Measurements from ENCODE around the gene KAT8.

DNA sequence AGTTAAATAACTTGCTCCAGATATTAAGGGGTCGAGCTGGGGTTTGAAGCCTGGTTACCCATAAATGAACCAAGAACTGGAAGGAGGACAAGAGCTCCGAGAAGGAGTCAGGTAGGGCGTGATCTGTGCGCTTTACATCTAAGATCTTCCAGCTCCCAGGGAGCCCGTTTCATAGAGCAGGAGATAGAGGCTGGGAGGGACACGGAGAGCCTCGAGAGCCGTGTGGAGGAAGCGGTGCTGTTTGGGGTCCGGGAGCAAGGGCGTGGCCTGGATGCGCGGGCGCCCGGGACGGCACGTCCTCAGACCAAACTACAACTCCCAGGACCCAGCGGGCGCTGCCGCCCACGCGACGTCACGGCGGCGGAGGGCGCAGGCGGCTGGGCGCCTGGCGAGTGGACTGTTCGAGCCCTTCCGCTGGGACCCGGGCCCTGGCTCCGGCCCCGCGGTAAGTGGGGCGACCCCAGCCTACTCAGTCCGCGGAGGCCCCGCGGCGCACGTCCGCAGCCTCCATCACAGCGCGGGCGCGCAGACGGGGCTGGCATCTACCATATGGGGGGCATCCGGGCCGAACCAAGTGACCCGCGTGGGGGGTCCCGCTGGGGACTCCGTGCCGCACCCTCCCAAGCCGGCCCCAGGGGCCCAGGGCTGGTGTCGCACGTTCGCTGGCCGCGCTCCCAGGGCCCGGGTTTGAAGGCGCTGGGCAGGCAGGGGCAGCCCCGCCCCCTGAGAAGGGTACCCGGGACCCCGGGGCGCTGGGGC, 9.2 kb upstream of the KAT8 start, which contains the start of gene BCKDK:
- TF ChIP-seq, protein P1, sequence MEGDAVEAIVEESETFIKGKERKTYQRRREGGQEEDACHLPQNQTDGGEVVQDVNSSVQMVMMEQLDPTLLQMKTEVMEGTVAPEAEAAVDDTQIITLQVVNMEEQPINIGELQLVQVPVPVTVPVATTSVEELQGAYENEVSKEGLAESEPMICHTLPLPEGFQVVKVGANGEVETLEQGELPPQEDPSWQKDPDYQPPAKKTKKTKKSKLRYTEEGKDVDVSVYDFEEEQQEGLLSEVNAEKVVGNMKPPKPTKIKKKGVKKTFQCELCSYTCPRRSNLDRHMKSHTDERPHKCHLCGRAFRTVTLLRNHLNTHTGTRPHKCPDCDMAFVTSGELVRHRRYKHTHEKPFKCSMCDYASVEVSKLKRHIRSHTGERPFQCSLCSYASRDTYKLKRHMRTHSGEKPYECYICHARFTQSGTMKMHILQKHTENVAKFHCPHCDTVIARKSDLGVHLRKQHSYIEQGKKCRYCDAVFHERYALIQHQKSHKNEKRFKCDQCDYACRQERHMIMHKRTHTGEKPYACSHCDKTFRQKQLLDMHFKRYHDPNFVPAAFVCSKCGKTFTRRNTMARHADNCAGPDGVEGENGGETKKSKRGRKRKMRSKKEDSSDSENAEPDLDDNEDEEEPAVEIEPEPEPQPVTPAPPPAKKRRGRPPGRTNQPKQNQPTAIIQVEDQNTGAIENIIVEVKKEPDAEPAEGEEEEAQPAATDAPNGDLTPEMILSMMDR (conservative IDR thresholded peaks at IDR 0.05; ENCODE audit: low read depth, low read length), result no peak
- TF ChIP-seq RCOR1 (IDR thresholded peaks at IDR 0.05; ENCODE audit: insufficient replicate concordance, low read length), result no peak
- no peak for TF ChIP-seq RFX5 (IDR thresholded peaks at IDR 0.05; ENCODE audit: low read depth, low read length)
- TF ChIP-seq POLR2A (IDR thresholded peaks at IDR 0.05; ENCODE audit: low read depth, low read length), result no peak
- TF ChIP-seq FOS (IDR thresholded peaks at IDR 0.05; ENCODE audit: low read depth, low read length), result no peak
- TF ChIP-seq MAFK (IDR thresholded peaks at IDR 0.05; ENCODE audit: low read depth, low read length), result no peak
